GM12872 (cell line): ENCODE measurements around the gene CSTF3.

Source experiments
- TF ChIP-seq, protein P1 (sequence below): IDR thresholded peaks from 3 replicates; pipeline ENCODE4 v1.5.1; 2011; ENCODE audit warnings: low read depth, mild to moderate bottlenecking, low read length, moderate library complexity; ENCODE audit not compliant: insufficient read depth

CSTF3 gene

DNA sequence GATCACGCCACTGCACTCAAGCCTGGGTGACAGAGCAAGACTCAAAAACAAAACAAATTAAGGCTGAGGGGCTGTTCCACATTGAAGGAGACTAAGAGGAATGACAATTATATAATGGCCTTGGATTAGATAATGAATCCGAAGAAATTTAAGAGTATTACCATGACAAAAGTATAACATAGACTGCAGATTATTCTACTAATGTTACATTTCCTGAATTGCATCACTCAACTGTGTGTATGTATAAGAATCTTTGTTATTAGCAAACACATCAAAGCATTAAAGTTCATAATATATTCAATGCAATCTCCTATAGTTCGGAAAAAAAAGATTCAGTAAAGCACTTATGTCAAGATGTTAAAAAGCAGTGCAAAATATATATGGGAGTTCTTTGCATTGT, 27.5 kb downstream of the CSTF3 start:
- TF ChIP-seq, protein P1, sequence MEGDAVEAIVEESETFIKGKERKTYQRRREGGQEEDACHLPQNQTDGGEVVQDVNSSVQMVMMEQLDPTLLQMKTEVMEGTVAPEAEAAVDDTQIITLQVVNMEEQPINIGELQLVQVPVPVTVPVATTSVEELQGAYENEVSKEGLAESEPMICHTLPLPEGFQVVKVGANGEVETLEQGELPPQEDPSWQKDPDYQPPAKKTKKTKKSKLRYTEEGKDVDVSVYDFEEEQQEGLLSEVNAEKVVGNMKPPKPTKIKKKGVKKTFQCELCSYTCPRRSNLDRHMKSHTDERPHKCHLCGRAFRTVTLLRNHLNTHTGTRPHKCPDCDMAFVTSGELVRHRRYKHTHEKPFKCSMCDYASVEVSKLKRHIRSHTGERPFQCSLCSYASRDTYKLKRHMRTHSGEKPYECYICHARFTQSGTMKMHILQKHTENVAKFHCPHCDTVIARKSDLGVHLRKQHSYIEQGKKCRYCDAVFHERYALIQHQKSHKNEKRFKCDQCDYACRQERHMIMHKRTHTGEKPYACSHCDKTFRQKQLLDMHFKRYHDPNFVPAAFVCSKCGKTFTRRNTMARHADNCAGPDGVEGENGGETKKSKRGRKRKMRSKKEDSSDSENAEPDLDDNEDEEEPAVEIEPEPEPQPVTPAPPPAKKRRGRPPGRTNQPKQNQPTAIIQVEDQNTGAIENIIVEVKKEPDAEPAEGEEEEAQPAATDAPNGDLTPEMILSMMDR = no peak

DNA sequence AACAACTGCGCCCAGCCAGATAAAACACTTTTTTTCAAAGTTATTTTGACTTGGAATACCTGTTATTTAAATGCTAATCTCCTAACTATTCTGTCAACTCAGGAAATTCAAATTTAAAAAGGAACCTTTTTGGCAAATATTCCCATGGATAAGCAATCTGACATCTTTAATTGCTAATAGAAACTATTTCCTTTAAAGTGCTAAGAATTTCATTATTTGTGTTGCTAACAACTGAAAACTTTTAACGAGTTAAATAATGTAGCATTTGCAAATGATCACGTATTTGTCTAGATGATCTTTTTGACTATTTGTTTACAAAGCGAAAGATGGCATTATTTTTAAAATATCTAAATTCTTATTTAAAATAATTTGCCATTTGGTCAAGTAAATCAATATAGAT, 28.8 kb downstream of the CSTF3 start:
- TF ChIP-seq, protein P1 = no peak

DNA sequence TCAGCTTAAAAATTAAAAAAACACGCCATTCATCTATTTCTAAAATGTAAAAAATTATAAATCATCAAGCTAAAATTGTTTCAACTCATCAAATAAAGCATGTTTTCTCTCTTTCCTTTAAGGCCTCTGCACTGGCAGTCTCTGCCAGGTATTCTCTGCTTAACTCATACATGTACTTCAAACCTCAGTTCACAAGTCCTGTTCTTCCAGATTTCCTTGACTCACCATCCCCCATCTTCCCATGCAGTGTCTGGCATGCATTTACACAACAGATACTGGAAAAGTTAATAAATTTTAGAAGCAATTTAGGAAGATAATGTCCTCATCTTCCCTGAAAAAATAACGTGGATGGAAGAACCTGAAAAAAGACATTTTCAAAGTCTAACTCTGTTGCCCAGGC, 32.5 kb downstream of the CSTF3 start:
- TF ChIP-seq, protein P1 = no peak

DNA sequence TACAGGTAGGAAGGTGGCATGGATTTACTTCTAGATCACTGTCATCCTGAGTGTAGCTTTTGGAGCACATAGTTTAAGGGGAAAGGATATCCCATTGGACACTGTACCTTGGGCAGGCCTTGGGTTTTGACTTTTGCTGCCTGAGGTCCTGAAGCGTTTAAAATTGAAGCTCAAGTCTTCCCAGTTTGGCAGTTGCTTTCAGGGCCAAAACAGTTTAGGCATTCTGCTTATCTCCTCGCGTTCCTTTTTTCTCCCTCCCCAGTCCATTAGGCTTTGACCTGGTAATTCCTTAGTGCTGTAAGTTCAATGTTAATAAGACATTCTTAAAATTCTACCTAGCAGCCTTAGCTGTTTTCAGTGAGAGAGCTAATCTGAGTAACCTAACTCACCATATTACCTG, 35.7 kb downstream of the CSTF3 start:
- TF ChIP-seq, protein P1 = no peak

DNA sequence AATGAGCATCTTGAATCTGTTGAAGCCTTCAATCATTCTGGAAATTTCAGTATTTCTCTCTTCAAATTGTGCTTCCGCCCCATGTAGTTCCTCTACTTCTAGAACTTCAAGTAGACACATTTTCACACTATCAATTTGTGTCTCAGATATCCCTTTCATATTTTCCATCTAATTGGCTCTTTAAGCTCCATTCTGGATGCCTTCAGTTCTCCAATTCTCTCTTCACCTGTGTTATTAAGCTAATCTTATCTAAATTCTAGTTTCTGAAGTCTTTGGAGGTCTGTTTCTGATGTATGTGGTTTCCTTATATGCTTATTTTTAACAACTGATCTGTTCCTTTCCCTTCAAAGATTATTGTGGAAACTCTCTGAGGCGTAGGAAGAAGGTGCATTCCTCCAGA, 36.3 kb downstream of the CSTF3 start:
- TF ChIP-seq, protein P1 = no peak

DNA sequence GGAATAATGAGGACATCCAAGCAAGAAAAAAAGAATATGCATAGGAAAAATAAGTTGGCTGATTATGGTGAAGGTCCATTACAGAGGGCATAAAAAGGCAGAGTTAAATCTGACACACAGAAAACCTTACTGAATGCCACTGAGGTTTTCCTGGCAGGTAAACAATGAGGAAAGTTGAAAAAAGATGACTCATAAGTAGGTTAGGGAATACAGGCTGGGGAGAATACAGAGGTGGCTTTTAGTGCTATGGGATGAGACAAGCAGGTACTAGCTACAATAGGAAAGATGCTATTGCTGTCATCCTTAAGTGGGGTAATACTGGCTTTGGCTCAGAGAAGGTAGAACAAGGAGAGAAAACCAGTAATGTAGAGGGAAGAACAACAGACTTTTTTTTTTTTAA, 44.7 kb downstream of the CSTF3 start:
- TF ChIP-seq, protein P1 = no peak

DNA sequence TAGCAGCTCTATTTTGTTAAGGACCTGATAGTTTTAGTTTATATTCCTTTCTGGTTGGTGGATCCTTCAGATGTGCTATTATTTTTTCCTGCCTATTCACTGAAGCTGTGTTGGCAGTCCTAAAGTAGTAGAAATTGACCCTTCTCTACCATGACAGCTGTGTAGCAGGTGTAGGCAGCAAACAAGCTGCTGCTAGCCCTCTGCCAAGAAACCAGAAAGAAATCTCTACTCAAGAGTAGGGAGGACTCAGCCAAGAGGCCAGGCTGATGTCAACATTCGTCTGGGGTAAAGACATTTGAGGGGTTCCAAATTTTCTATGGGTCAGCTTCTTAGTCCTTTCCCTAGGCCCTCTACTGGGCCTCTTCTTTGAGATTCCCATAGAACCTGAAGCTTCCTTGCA, 51.2 kb downstream of the CSTF3 start:
- TF ChIP-seq, protein P1 = no peak

DNA sequence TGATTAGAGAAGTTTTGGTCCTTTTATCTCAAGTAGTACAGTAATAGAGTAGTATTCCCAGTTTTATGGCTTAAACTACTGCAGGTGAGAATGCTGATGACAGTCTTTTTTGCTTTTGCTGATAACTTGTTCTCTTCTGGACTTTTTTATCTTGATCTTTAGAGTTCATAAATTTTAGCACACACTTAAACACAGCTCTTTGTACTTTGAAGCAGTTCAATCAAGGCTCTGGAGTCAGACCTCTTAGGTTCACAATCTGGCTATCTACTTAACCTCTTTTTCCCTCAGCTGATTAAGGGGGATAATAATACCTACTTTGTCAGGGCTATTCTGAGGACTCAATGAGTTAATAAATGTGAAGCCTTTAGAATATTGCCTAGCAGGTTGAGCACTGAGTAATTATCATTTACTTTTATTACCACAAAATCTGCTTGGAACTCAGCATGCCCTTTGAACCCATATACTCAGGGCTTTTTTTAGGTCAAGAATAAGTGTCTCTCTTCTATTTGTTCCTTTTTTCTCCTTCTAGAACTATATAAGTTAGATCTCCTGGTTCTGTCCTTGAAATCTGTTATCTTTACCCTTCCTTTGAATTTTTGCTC, 51.9 kb downstream of the CSTF3 start:
- TF ChIP-seq, protein P1 = no peak
